Stimulated activated naive CD4-positive, alpha-beta T cell treated with Interleukin-2 at 50 U/mL for 16 hours (primary cell): ENCODE measurements around the gene MGAT5B.
A peak's percentile ranks its signal among the peaks of the same experiment; 100 is the strongest.
"Not testable (repeated sequence)": the region's sequence is repeated elsewhere in the genome, so short reads cannot be mapped to it uniquely, and the experiment has no call there.

Experiments
- DNase-seq: peaks from one replicate; lab custom pipeline; 2025; lab: John Stamatoyannopoulos, UW

MGAT5B gene

DNA sequence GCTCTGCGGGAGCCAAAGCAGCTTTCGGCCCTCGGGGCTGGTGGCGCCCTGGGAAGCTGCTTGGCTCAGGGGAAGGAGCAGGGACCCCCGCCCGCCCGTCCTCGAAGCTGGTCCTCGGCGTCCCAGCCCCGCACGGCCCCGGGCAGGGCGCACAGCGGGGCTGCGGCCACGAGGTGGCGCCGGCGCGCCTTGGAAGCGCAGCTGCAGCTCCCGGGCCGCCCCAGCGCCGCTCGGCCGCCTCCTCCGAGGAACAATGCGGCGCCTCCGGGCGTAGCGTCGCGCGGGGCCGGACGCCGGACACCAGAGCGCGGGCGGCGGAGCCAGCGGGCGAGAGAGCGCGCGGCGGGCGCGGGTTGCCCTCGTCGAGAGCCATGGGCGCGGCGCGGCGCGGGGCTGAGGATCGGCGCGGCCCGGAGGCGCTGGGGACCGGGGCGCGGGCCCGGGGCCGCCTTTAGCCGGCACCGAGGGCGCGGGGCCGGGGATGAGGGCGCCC lies at the start of gene MGAT5B:
Gene MGAT5B (plus strand): TSS at position 229 of the 493 bp plus-strand sequence. CDS start 626 bp downstream, outside the sequence.
- peak; percentile 48 for DNase-seq

- no peak for DNase-seq
These were observed 48.2 kb upstream of the MGAT5B start for GRCh38 chr17:76820039-76820438.

DNA sequence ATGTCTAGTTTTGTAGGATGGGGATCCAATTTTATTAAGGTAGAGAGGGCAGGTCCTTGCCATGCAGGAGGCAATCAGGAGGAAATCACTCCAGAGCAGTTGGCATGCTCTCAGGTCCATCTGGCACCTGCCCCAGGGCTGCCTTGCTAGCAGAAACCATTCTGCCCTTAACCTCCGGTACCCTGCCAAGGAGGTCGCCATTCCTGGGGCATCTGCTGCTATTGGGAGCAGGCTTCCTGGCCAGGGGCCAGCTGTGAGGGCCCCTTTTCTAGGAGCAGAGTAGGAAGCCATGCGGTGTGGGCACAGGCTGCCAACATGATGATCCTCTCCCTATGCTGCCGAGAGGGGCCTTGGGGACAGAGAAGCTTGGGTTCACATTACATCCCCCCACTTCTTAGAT lies 47.6 kb upstream of the MGAT5B start:
- DNase-seq: no peak

- no peak for DNase-seq
These were observed 45.9 kb upstream of the MGAT5B start for GRCh38 chr17:76822184-76822778.

- no peak for DNase-seq
These were observed 44.1 kb upstream of the MGAT5B start for GRCh38 chr17:76824093-76824492.

DNA sequence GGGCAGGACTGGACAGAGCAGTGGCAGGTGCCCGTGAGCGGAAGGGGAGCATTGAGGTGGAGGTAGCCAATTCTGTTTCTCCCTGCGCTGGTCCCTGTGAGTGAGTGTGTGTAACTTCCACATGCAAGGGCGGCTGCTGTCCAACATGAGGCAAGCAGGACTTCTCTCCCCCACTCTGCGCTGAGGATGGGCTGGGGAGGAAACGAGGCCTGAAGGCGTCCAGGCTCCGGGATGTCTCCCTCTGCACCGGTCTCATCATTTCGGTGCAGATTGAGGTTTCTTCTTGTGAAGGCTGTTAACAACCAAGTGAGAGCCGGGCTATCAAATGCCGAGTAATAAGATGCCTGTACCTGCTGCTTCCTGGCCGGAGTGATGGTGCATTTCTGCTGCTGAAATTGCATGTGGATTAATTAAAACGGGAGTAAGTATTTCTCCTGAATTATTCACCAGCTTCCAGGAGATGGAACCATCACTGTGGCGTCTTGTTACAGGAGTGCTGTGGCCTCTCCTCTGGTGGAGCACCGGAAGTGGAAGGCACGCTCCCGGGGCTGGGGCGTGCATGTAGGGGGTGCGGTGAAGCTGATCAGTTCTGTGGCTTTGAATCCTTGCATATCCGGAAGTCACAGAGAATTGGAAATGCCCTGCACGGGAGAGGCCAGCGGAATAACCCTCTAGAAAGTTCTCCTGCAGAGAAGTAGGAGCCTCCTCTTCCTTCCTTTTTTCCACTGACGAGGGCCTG lies 41.7 kb upstream of the MGAT5B start:
- no peak for DNase-seq

DNA sequence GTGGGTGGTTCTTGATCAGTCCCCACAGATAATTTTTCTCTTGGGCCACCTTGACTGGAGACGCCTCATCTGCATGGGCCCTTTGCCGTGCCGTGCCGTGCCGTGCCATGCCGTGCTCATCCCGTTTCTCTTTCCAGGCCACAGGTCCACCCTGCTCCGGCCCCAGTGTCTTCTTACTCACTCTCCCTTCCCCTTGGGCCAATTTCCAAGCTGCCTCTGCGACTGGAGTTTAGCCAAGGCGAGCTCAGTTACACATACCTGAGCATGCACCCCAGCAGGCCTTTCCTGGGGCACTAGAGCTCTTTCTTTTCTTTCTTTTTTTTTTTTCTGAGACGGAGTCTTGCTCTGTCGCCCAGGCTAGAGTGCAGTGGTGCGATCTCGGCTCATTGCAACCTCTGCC lies 40.5 kb upstream of the MGAT5B start:
- no peak for DNase-seq

GRCh38 chr17:76830987-76831715 lies 37.1 kb upstream of the MGAT5B start:
- DNase-seq: no peak

- DNase-seq: no peak
These were observed 35.1 kb upstream of the MGAT5B start for GRCh38 chr17:76833034-76833644.

DNA sequence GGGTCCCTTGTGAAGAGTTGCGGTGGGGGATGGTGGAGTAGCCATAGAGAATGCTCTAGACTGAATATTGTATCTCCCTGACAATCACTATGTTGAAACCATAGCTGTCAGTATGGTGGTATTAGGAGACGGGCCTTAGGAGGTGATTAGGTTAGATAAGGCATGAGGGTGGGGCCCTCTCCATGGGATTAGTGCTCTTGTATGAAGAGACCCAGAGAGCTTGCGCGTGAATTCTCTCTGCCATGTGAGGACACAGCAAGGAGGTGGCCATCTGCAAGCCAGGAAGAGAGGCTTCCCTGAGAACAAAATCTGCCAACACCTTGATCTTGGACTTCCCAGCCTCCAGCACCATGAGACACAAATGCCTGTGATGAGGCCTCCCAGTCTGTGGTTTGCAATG lies 34.5 kb upstream of the MGAT5B start:
- no peak for DNase-seq

- DNase-seq: no peak
These were observed 33.3 kb upstream of the MGAT5B start for GRCh38 chr17:76834870-76835269.

- no peak for DNase-seq
These were observed 27.8 kb upstream of the MGAT5B start for GRCh38 chr17:76840443-76840767.

- DNase-seq: no peak
These were observed 27.1 kb upstream of the MGAT5B start for GRCh38 chr17:76840884-76841775.

DNA sequence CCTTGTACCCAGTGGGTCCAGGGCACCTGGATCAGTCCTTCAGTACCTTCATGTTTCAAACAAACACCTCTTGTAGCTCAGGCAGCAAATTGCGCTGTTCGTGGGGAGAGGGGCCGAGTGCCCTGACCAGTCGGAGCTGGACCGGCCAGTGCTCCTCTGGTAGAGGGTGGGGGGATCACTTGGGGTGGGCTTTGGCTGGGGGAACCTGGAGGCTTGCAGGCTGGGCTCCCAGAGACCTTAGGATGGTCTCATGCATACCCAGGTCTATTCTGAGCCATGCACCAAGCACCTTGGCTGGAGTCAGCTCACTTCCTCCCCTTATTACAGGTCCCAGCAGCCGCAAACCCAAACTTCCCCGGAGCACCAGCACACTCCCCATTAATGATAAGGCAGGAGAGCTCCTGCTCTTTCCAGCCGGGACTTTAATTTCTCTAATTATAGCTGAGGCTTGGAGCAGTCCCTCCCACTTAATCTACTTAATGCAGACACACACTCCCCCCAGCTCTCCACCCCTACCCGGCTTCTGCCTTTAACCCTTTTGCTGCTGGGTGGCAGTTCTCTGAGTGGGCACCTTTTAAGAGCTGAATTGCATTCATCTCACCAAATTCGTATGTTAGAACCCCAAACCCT lies 26.3 kb upstream of the MGAT5B start:
- DNase-seq: no peak

GRCh38 chr17:76843068-76843467 lies 25.1 kb upstream of the MGAT5B start:
- DNase-seq: not testable (repeated sequence)

DNA sequence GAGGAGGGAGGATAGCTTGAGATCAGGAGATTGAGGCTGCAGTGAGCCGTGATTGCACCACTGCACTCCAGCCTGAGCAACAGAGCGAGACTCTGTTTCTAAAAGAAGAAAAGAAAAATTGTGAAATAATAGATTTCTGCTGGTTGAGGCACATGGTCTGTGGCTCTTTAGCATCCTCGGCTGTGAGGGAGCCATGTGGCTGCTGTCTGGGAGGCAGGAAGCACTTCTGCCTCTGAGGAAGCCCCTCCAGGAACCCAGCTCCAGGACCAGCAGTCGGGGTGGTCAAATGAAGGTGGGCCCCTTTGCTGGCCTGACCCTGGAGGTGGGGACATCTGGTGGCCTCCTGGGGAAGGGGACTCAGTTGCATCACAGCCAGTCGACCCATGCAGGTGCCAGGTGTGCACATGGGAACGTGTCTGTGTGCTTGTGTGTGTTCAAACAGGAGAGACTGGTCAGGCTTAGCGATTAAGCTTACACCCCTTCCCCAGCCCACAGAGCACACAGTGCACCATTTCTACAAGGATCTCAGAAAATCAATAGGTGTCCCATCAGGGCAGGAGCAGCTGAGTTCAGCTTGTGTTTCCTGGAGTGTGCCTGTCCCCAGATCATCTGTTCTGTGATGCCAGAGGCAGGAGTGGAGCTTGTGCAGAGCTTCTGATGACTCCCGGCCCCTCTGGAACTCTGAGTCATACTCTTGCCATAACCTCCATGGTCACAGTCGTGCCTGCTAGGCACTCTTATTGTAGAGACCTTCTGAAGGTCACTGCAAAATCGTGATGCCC lies 24.3 kb upstream of the MGAT5B start:
- DNase-seq: no peak

GRCh38 chr17:76844485-76844829 lies 23.7 kb upstream of the MGAT5B start:
- no peak for DNase-seq

DNA sequence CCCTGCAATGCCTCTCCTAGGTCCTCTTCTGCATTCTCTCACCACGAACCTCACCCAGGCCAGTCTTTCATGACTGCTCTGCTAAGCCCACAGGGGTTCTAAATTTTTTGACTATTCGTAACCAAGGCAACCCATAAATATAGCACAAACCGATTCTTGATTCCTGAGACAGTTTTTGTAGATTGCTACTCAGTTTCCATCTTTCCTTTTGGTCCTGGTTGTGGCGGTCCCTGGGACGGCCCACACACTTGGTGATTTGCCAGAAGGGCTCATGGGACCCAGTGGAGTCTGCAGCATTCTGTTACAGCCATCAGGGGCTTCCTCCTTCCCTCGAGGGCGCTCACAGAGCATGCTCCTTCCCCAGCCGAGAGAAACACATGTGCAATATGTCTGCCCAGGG lies 23.4 kb upstream of the MGAT5B start:
- no peak for DNase-seq

- no peak for DNase-seq
These were observed 22.6 kb upstream of the MGAT5B start for GRCh38 chr17:76845541-76846017.

DNA sequence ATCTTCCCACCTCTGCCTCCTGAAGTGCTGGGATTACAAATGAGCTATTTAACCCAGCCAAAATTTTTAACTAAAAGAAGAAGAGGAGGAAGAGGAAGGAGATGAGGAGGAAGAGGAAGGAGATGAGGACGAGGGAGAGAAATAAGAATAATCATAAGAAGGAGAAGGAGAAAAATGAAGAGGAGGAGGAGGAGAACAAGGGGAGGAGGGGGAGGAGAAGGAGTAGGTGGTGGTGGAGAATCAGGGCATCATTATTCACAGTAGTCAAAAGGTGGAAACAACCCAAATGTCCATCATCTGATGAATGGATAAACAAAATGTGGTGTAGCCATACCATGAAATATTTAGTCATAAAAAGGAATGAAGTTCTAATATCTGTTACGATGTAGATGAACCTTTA lies 21.2 kb upstream of the MGAT5B start:
- DNase-seq: no peak
